ENCODE data around the gene PIGZ.

DNA sequence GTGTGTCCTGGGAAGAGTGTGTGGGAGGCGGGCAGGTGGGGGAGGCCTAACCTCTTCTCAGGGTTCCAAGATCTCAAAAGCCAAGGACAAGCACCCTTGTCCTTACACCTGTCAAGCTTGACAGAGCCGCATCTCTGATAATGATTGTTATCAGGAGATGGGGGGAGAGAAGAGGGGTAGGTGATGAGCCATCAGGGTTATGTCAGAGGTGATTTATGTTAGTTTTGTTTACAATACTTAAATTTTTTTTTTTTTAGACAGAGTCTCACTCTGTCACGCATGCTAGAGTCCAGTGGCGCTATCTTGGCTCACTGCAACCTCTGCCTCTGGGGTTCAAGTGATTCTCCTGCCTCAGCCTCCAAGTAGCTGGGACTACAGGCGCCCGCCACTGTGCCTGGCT, 18.9 kb downstream of the PIGZ start:
- TF ChIP-seq, protein P1, sequence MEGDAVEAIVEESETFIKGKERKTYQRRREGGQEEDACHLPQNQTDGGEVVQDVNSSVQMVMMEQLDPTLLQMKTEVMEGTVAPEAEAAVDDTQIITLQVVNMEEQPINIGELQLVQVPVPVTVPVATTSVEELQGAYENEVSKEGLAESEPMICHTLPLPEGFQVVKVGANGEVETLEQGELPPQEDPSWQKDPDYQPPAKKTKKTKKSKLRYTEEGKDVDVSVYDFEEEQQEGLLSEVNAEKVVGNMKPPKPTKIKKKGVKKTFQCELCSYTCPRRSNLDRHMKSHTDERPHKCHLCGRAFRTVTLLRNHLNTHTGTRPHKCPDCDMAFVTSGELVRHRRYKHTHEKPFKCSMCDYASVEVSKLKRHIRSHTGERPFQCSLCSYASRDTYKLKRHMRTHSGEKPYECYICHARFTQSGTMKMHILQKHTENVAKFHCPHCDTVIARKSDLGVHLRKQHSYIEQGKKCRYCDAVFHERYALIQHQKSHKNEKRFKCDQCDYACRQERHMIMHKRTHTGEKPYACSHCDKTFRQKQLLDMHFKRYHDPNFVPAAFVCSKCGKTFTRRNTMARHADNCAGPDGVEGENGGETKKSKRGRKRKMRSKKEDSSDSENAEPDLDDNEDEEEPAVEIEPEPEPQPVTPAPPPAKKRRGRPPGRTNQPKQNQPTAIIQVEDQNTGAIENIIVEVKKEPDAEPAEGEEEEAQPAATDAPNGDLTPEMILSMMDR (conservative IDR thresholded peaks at IDR 0.05) = no peak
- TF ChIP-seq ZFX (IDR thresholded peaks at IDR 0.05) = no peak

Measured in C4-2B (cell line).